Neural progenitor cell (in vitro differentiated cells): Measurements from ENCODE around the gene PDIA5.

Experiments used
- EZH2 ChIP-seq: fragments of 200-600 bp; sonication (generic); IDR thresholded peaks from 2 replicates; pipeline ENCODE4 v1.6.1; 2017; ENCODE audit warnings: antibody characterized with exemption, mild to moderate bottlenecking, moderate library complexity
- EZH2phosphoT487 ChIP-seq: fragments of 200-600 bp; sonication (generic); IDR thresholded peaks from 2 replicates; pipeline ENCODE4 v1.6.1; 2017; ENCODE audit warnings: antibody characterized with exemption
- TF ChIP-seq, protein P1 (sequence below): fragments of 200-600 bp; sonication (generic); IDR thresholded peaks from 2 replicates; pipeline ENCODE4 v1.5.1; 2017; ENCODE audit warnings: antibody characterized with exemption, mild to moderate bottlenecking

DNA sequence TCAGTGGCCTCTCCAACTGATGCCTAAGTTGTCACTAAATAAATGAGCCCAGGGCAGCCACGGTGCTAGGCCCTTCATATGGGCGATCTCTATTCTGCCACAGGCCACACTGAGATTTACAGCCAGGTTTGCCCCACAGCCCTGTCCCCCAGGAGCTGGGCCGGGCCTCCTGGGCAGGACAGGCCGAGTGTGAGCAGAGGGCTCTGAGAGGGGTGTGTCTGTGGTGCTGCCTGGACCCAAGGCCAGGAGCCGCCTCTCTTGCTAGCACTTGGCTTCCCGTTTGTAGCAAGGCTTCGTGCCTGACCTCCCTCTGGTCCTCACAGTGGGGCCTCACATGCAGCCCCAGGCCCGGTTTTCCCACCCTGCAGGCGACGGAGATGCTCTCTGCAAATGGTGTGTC lies 67.8 kb downstream of the PDIA5 start:
- TF ChIP-seq, protein P1, sequence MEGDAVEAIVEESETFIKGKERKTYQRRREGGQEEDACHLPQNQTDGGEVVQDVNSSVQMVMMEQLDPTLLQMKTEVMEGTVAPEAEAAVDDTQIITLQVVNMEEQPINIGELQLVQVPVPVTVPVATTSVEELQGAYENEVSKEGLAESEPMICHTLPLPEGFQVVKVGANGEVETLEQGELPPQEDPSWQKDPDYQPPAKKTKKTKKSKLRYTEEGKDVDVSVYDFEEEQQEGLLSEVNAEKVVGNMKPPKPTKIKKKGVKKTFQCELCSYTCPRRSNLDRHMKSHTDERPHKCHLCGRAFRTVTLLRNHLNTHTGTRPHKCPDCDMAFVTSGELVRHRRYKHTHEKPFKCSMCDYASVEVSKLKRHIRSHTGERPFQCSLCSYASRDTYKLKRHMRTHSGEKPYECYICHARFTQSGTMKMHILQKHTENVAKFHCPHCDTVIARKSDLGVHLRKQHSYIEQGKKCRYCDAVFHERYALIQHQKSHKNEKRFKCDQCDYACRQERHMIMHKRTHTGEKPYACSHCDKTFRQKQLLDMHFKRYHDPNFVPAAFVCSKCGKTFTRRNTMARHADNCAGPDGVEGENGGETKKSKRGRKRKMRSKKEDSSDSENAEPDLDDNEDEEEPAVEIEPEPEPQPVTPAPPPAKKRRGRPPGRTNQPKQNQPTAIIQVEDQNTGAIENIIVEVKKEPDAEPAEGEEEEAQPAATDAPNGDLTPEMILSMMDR, result no peak
- TF ChIP-seq EZH2, result no peak
- no peak for TF ChIP-seq EZH2phosphoT487
